HEK293T (cell line): Measurements from ENCODE around the gene TAF1C.
"Not testable (repeated sequence)": the region's sequence is repeated elsewhere in the genome, so short reads cannot be mapped to it uniquely, and the experiment has no call there.

ENCODE experiments used
- CTCF ChIA-PET: fragments of 350-600 bp; formaldehyde crosslinking; extraction: SDS; loops from one replicate; lab custom pipeline; 2021; ENCODE audit warnings: antibody characterized with exemption, inconsistent platforms; lab: Yijun Ruan, JAX
- POLR2A ChIA-PET: fragments of 350-600 bp; formaldehyde crosslinking; extraction: SDS; loops from one replicate; lab custom pipeline; 2020; ENCODE audit warnings: antibody characterized with exemption, inconsistent platforms; lab: Yijun Ruan, JAX
- DNase-seq: peaks from one replicate; pipeline ENCODE4 v3.0.0; 2012; ENCODE audit warnings: mixed read lengths; ENCODE audit errors: extremely low spot score
- ARNT ChIP-seq: fragments of 450-650 bp; IDR thresholded peaks from 2 replicates; pipeline ENCODE4 v1.6.1; 2017; ENCODE audit warnings: mild to moderate bottlenecking
- BHLHE40 ChIP-seq: fragments of 450-650 bp; IDR thresholded peaks from 2 replicates; pipeline ENCODE4 v1.6.1; 2016; ENCODE audit warnings: mild to moderate bottlenecking, moderate library complexity, borderline replicate concordance
- CTBP1 ChIP-seq: fragments of 450-650 bp; IDR thresholded peaks from 2 replicates; pipeline ENCODE4 v1.6.1; 2016; ENCODE audit warnings: borderline replicate concordance
- ELF4 ChIP-seq: fragments of 450-650 bp; IDR thresholded peaks from 2 replicates; pipeline ENCODE4 v1.6.1; 2017; ENCODE audit warnings: antibody characterized with exemption
- FOXA1 ChIP-seq: fragments of 450-650 bp; IDR thresholded peaks from 2 replicates; pipeline ENCODE4 v1.6.1; 2016; ENCODE audit warnings: mild to moderate bottlenecking
- FOXK2 ChIP-seq: fragments of 450-650 bp; IDR thresholded peaks from 2 replicates; pipeline ENCODE4 v1.6.1; 2016; ENCODE audit warnings: mild to moderate bottlenecking
- FOXM1 ChIP-seq: fragments of 450-650 bp; IDR thresholded peaks from 2 replicates; pipeline ENCODE4 v1.6.1; 2017; ENCODE audit warnings: mild to moderate bottlenecking, borderline replicate concordance
- HDGF ChIP-seq: fragments of 450-650 bp; IDR thresholded peaks from 2 replicates; pipeline ENCODE4 v1.6.1; 2017; ENCODE audit warnings: antibody characterized with exemption, borderline replicate concordance
- L3MBTL2 ChIP-seq: fragments of 450-650 bp; conservative IDR thresholded peaks from 2 replicates; pipeline ENCODE4 v1.6.1; 2016; ENCODE audit warnings: mild to moderate bottlenecking
- LEF1 ChIP-seq: fragments of 450-650 bp; IDR thresholded peaks from 2 replicates; pipeline ENCODE4 v1.6.1; 2017; ENCODE audit warnings: mild to moderate bottlenecking, borderline replicate concordance
- NFRKB ChIP-seq: fragments of 450-650 bp; IDR thresholded peaks from 2 replicates; pipeline ENCODE4 v1.6.1; 2016; ENCODE audit warnings: mild to moderate bottlenecking, moderate library complexity
- SP1 ChIP-seq: fragments of 450-650 bp; IDR thresholded peaks from 2 replicates; pipeline ENCODE4 v1.6.1; 2017
- SUZ12 ChIP-seq: fragments of 450-650 bp; IDR thresholded peaks from 2 replicates; pipeline ENCODE4 v1.6.1; 2016; ENCODE audit warnings: mild to moderate bottlenecking
- TARDBP ChIP-seq: fragments of 450-650 bp; IDR thresholded peaks from 2 replicates; pipeline ENCODE4 v1.6.1; 2016
- ZNF384 ChIP-seq: fragments of 450-650 bp; IDR thresholded peaks from 2 replicates; pipeline ENCODE4 v1.6.1; 2016
- TF ChIP-seq, protein P1 (sequence below): fragments of 450-650 bp; IDR thresholded peaks from 2 replicates; pipeline ENCODE4 v1.6.1; 2016

The TAF1C gene

DNA sequence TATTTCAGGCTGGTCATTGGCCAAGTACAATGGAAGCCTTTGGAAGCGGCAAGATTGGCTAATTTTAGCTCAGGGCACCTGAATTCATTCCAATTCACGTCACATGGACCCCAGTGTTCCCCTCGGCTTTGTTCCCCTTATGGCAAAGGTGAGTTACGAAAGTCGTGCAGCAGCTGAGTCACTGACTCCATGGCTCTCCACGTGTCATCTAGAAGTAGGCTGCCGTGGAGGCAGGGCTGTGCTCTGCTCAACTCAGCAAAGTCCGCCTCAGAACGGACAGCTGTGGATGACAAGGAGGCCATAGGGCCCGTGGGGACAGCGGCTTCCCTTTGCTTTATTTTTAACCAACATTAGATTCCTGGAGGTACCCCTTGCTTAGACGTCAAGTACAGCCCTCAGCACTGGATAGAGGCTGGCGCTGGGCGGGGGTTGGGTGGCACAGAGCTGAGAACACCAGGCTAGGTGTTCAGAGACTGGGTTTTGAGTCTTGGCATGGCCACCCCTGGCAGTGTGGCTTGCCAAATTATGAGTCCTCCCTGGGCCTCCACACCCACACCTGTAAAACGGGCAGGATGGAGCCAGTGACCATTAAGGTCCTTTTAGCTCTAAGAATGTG, 27.7 kb upstream of the TAF1C start:
- ChIA-PET CTCF (no interaction called here), POLR2A (no interaction called here)
- TF ChIP-seq FOXK2: no peak
- TF ChIP-seq NFRKB: no peak
- no peak for TF ChIP-seq ARNT
- no peak for TF ChIP-seq CTBP1
- DNase-seq: no peak

- CTCF ChIA-PET: no interaction called here
- TF ChIP-seq L3MBTL2: no peak
- no peak for DNase-seq
- POLR2A ChIA-PET: no interaction called here
These were observed 25.8 kb upstream of the TAF1C start for GRCh38 chr16:84212631-84213030.

GRCh38 chr16:84212154-84212553, 25.3 kb upstream of the TAF1C start:
- no peak for DNase-seq
- CTCF ChIA-PET: no interaction called here
- no peak for TF ChIP-seq TARDBP
- TF ChIP-seq LEF1: no peak
- TF ChIP-seq L3MBTL2: no peak
- no peak for TF ChIP-seq SP1
- TF ChIP-seq, protein P1, sequence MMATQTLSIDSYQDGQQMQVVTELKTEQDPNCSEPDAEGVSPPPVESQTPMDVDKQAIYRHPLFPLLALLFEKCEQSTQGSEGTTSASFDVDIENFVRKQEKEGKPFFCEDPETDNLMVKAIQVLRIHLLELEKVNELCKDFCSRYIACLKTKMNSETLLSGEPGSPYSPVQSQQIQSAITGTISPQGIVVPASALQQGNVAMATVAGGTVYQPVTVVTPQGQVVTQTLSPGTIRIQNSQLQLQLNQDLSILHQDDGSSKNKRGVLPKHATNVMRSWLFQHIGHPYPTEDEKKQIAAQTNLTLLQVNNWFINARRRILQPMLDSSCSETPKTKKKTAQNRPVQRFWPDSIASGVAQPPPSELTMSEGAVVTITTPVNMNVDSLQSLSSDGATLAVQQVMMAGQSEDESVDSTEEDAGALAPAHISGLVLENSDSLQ: no peak
- TF ChIP-seq ELF4: no peak
- no peak for TF ChIP-seq CTBP1
- TF ChIP-seq ARNT: no peak
- no peak for TF ChIP-seq FOXM1
- TF ChIP-seq BHLHE40: no peak
- no peak for TF ChIP-seq HDGF
- no peak for TF ChIP-seq ZNF384
- TF ChIP-seq NFRKB: no peak
- no peak for TF ChIP-seq SUZ12
- no peak for TF ChIP-seq FOXA1
- POLR2A ChIA-PET: no interaction called here

DNA sequence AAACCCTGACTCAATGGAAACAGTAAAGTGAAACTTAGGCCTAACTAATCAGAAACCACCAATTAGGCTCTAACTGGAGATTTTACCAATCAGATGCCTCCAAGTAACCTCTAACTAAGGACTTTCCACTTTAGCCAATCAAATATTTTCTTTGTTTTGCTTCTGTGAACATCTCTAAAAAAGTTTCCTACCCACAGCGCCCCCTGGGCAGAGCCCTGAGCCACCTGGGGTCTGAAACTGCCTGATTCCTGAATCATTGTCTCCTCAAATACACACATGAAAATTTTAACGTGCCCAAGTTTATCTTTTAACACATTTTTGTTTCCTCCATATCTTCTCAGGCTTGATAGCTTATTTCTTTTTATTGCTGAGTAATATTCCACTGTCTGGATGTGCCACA, 23.1 kb upstream of the TAF1C start:
- ChIA-PET POLR2A (no interaction called here), CTCF (no interaction called here)
- DNase-seq: no peak
- TF ChIP-seq HDGF: no peak
- TF ChIP-seq FOXM1: no peak
- no peak for TF ChIP-seq ELF4
- TF ChIP-seq FOXA1: no peak

DNA sequence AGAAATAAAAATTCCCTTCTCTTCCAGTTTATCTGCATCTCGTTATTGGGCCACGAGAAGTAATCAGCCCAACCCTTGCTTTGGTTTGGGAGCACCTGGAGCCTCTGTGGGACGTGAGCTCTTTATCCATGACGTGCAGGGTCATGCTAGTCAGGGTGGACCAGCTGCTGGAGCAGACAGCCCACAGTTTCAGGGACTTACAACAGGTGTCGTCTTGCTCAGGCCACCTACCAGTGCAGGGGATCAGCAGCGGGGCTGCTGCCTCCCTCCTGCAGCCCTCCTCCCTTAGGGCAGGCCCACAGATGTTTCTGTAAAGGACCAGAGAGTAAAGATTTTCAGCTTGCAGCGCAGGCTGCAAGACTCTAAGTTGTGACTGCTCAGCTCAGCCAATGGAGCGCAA, 21.0 kb upstream of the TAF1C start:
- TF ChIP-seq ELF4 (no peak), SP1 (no peak), FOXK2 (no peak), ARNT (no peak), FOXA1 (no peak), NFRKB (no peak), SUZ12 (no peak), L3MBTL2 (no peak), ZNF384 (no peak), CTBP1 (no peak), HDGF (no peak), BHLHE40 (no peak)
- TF ChIP-seq, protein P1: no peak
- POLR2A ChIA-PET: no interaction called here
- CTCF ChIA-PET: no interaction called here
- DNase-seq: no peak

GRCh38 chr16:84207251-84207650, 20.4 kb upstream of the TAF1C start:
- ChIA-PET POLR2A (no interaction called here), CTCF (no interaction called here)
- no peak for DNase-seq
- no peak for TF ChIP-seq CTBP1

DNA sequence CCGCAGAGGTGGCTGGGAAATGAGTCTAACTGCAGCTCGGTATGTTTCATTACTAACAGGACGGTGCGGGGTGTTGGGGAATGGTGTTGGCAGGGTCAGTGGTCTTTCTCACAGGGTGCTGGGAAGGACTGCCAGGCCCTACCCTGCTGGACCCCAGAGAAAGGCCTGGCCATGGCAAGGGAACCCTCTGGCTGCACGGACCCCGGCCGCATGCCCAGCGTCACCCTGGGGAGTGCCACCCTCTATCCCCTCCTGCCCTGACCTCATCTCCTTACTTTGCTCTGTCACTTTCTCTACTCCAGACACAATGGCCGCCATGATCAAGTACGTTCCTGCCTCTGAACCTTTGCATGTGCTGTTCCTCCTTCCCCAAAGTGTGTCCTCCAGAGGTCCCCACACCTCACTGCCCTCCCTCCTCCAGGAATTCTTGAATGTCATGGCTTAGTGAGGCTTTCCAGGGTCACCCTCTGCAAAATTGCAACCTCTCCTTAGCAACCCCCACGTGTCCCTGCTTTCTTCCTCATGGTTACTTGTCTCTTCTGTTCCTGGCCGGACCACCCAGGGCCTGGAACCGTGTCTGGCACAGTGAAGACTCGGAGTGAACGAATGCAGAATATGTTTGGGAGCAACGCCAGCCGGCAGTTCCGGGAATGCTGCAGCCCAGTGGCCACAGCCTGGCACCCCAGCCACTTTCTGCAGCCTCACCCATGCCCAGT, 19.3 kb upstream of the TAF1C start:
- ChIA-PET POLR2A (no interaction called here), CTCF (no interaction called here)
- TF ChIP-seq SP1: no peak
- no peak for TF ChIP-seq ZNF384
- no peak for TF ChIP-seq ARNT
- TF ChIP-seq TARDBP: no peak
- no peak for TF ChIP-seq CTBP1
- TF ChIP-seq FOXA1: no peak
- TF ChIP-seq BHLHE40: no peak
- TF ChIP-seq NFRKB: no peak
- TF ChIP-seq L3MBTL2: no peak
- TF ChIP-seq FOXK2: no peak
- no peak for TF ChIP-seq ELF4
- TF ChIP-seq FOXM1: no peak
- TF ChIP-seq, protein P1: no peak
- TF ChIP-seq SUZ12: no peak
- no peak for TF ChIP-seq LEF1
- no peak for TF ChIP-seq HDGF
- DNase-seq: no peak

GRCh38 chr16:84205123-84205522, 18.3 kb upstream of the TAF1C start:
- CTCF ChIA-PET, POLR2A ChIA-PET, DNase-seq: not testable (repeated sequence)

DNA sequence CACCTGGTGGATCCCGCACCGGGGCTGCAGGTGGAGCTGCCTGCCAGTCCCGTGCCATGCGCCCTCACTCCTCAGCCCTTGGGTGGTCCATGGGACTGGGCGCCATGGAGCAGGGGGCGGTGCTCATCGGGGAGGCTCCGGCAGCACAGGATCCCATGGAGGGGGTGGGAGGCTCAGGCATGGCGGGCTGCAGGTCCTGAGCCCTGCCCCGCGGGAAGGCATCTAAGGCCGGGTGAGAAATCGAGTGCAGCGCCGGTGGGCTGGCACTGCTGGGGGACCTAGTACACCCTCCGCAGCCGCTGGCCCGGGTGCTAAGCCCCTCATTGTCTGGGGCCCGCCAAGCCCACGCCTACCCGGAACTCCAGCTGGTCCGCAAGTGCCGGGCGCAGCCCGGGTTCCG, 17.7 kb upstream of the TAF1C start:
- CTCF ChIA-PET, POLR2A ChIA-PET, DNase-seq: not testable (repeated sequence)
